ENCODE measurements around the gene LONRF3. TPM values are rescaled to one million over a fixed set of nuclear protein-coding genes. Genes with fewer than 3 reads are reported as not detected.

The LONRF3 gene
- polyA plus RNA-seq, 3 donors: 1.2 to 4.9 (median 1.6) TPM

GRCh38 chrX:118978451-118978850, 4.0 kb downstream of the LONRF3 start:
- intact Hi-C loops (cut with micrococcal nuclease): loop anchor here in 1 of 2 donors (5.0 kb wide), 1 partner anchor 39 kb away; no protein-coding TSS in a partner anchor
- H3K9ac ChIP-seq (ENCODE audit: insufficient read depth, low read length, poor library complexity, severe bottlenecking): no peak overlapping the region

GRCh38 chrX:118980761-118981160, 6.3 kb downstream of the LONRF3 start:
- Histone ChIP-seq H3K36me3 (replicated peaks in 1 of 2; ENCODE audit: control insufficient read depth in 1 of 2, insufficient read depth in 2 of 2, low read length in 2 of 2) (peaks cover 14 to 45% of the 10 kb centered on the region in 2 donors), H3K9me3 (replicated peaks in 1 of 2; ENCODE audit: control insufficient read depth in 1 of 2, insufficient read depth in 1 of 2, low read length in 2 of 2) (no peaks in the 10 kb centered on the region), H3K27ac (ENCODE audit: low read depth in 1 of 2, low read length in 2 of 2) (no peak overlapping the region), H3K4me1 (ENCODE audit: control insufficient read depth in 1 of 2, insufficient read depth in 2 of 2, low read length in 2 of 2) (peaks cover 18 to 19% of the 10 kb centered on the region in 2 donors), H3K27me3 (ENCODE audit: control insufficient read depth in 2 of 2, insufficient read depth in 2 of 2, low read length in 2 of 2) (no peaks in the 10 kb centered on the region), H3K4me3 (replicated peaks in 1 of 3; ENCODE audit: low read depth in 2 of 3, low read length in 3 of 3) (no peak overlapping the region), H4K20me1 (ENCODE audit: insufficient read depth, low read length) (peaks cover 27% of the 10 kb centered on the region), H2AFZ (ENCODE audit: insufficient read depth, low read depth, low read length, poor library complexity, severe bottlenecking) (no peak overlapping the region), H3K4me2 (replicated peaks; ENCODE audit: extremely low read depth, low read length, poor library complexity, severe bottlenecking) (no peak overlapping the region), H3K79me2 (ENCODE audit: insufficient read depth, low read length) (no peaks in the 10 kb centered on the region), H3K9ac (ENCODE audit: insufficient read depth, low read length, poor library complexity, severe bottlenecking) (no peak overlapping the region)
- Mint-ChIP-seq H3K4me3 (no peak overlapping the region), H3K27me3 (ENCODE audit: low read depth in 3 of 3) (peaks cover 0 to 9% (median 0%) of the 10 kb centered on the region in 3 donors), H3K4me1 (peaks cover 29% of the 10 kb centered on the region), H3K36me3 (peaks cover 49 to 54% of the 10 kb centered on the region in 2 donors), H3K27ac (peak overlapping the region in 1 of 7 donors; percentile 27), H3K9me3 (peaks cover 0 to 7% (median under 1%) of the 10 kb centered on the region in 7 donors)
- TF ChIP-seq CTCF (IDR thresholded peaks at IDR 0.05): no peak
- WGBS (ENCODE audit: insufficient coverage): no CpG with 5 or more reads among the region's 1 CpG
- intact Hi-C loops (cut with micrococcal nuclease): no loop called here
- DNase-seq: no peak

More at GRCh38 chrX:118978451-118978850, 4.0 kb downstream of the LONRF3 start:
- Mint-ChIP-seq H3K4me3 (peak overlapping the region; percentile 21 to 43), H3K27me3 (ENCODE audit: low read depth in 3 of 3) (peaks cover 4 to 11% (median 7%) of the 10 kb centered on the region in 3 donors), H3K36me3 (peaks cover 30 to 39% of the 10 kb centered on the region in 2 donors), H3K27ac (peak overlapping the region in 4 of 7 donors; percentile 19 to 74 (median 34)), H3K9me3 (peaks cover 0 to 19% (median 12%) of the 10 kb centered on the region in 7 donors), H3K4me1 (peaks cover 40% of the 10 kb centered on the region)
- peak; percentile 63 to 78 (median 72) for DNase-seq
- Histone ChIP-seq H3K4me2 (replicated peaks; ENCODE audit: extremely low read depth, low read length, poor library complexity, severe bottlenecking) (no peak overlapping the region), H2AFZ (ENCODE audit: insufficient read depth, low read depth, low read length, poor library complexity, severe bottlenecking) (no peak overlapping the region), H4K20me1 (ENCODE audit: insufficient read depth, low read length) (peaks cover 16% of the 10 kb centered on the region), H3K27me3 (ENCODE audit: control insufficient read depth in 2 of 2, insufficient read depth in 2 of 2, low read length in 2 of 2) (peaks cover 0 to 4% of the 10 kb centered on the region in 2 donors), H3K79me2 (ENCODE audit: insufficient read depth, low read length) (peaks cover 3% of the 10 kb centered on the region), H3K9me3 (replicated peaks in 1 of 2; ENCODE audit: control insufficient read depth in 1 of 2, insufficient read depth in 1 of 2, low read length in 2 of 2) (peaks cover 0 to under 1% of the 10 kb centered on the region in 2 donors), H3K4me1 (ENCODE audit: control insufficient read depth in 1 of 2, insufficient read depth in 2 of 2, low read length in 2 of 2) (peaks cover 33 to 36% of the 10 kb centered on the region in 2 donors), H3K4me3 (replicated peaks in 1 of 3; ENCODE audit: low read depth in 2 of 3, low read length in 3 of 3) (no peak overlapping the region), H3K27ac (ENCODE audit: low read depth in 1 of 2, low read length in 2 of 2) (no peak overlapping the region), H3K36me3 (replicated peaks in 1 of 2; ENCODE audit: control insufficient read depth in 1 of 2, insufficient read depth in 2 of 2, low read length in 2 of 2) (peaks cover 8 to 23% of the 10 kb centered on the region in 2 donors)
- TF ChIP-seq CTCF (IDR thresholded peaks at IDR 0.05): no peak
